ENCODE results near the gene METTL14.

DNA sequence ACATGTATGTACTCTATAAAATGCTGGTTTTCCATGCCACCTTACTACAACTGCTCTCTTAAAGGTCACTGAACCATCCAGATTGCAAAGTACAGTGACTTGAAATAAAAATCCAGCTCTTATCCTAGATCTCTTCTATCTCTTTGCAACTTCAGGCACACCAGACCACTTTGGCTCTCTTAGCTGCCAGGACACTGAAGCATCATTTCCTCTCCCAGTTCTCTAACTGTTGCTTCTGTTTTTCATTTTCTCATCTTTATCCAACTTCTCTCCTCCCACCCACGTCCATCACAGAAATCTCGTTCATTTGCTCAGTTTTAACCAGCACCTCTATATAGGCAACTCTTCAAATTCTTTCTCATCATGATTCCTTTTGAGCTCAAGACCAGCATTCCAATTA is 74.3 kb downstream of the METTL14 start:
- TF ChIP-seq POLR2AphosphoS5 (IDR thresholded peaks at IDR 0.05) (no peak), POLR2A (IDR thresholded peaks at IDR 0.05) (no peak), EP300 (IDR thresholded peaks at IDR 0.05) (no peak)
- TF ChIP-seq, protein P1, sequence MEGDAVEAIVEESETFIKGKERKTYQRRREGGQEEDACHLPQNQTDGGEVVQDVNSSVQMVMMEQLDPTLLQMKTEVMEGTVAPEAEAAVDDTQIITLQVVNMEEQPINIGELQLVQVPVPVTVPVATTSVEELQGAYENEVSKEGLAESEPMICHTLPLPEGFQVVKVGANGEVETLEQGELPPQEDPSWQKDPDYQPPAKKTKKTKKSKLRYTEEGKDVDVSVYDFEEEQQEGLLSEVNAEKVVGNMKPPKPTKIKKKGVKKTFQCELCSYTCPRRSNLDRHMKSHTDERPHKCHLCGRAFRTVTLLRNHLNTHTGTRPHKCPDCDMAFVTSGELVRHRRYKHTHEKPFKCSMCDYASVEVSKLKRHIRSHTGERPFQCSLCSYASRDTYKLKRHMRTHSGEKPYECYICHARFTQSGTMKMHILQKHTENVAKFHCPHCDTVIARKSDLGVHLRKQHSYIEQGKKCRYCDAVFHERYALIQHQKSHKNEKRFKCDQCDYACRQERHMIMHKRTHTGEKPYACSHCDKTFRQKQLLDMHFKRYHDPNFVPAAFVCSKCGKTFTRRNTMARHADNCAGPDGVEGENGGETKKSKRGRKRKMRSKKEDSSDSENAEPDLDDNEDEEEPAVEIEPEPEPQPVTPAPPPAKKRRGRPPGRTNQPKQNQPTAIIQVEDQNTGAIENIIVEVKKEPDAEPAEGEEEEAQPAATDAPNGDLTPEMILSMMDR (IDR thresholded peaks at IDR 0.05) = no peak

All from gastroesophageal sphincter (tissue), 3 donors.